GM19463 (cell line): Measurements from ENCODE around the gene NSMF.

ENCODE experiments used
- ATAC-seq: cut with Tn5 transposase; IDR thresholded peaks from one replicate; pipeline ENCODE4 v1.9.1; 2021; ENCODE audit warnings: mild to moderate bottlenecking, moderate library complexity; ENCODE audit not compliant: unreplicated experiment

NSMF gene

GRCh38 chr9:137449081-137449844 lies 9.9 kb downstream of the NSMF start:
- no peak for ATAC-seq

- ATAC-seq: no peak
Observed at GRCh38 chr9:137448602-137448962, 10.6 kb downstream of the NSMF start.

- no peak for ATAC-seq
Observed at GRCh38 chr9:137447722-137448601, 11.2 kb downstream of the NSMF start.

- no peak for ATAC-seq
Observed at GRCh38 chr9:137446851-137447471, 12.2 kb downstream of the NSMF start.

GRCh38 chr9:137445930-137446431 lies 13.2 kb downstream of the NSMF start:
- ATAC-seq: no peak

- ATAC-seq: no peak
Observed at GRCh38 chr9:137445275-137445807, 13.8 kb downstream of the NSMF start.

GRCh38 chr9:137444106-137444790 lies 14.9 kb downstream of the NSMF start:
- no peak for ATAC-seq

GRCh38 chr9:137441935-137442321 lies 17.2 kb downstream of the NSMF start:
- no peak for ATAC-seq

GRCh38 chr9:137441289-137441934 lies 17.7 kb downstream of the NSMF start, which contains the start of gene ENTPD8:
Gene ENTPD8, minus strand, starts transcription at chr9:137441357. Its CDS starts 3,072 bp downstream, at chr9:137438285.
- ATAC-seq: no peak

- ATAC-seq: no peak
Observed at GRCh38 chr9:137439158-137439714, 19.9 kb downstream of the NSMF start.

- no peak for ATAC-seq
Observed at GRCh38 chr9:137438591-137439157, 20.5 kb downstream of the NSMF start.

GRCh38 chr9:137437691-137438590 lies 21.2 kb downstream of the NSMF start:
- no peak for ATAC-seq

- no peak for ATAC-seq
Observed at GRCh38 chr9:137436761-137437600, 22.2 kb downstream of the NSMF start.

- no peak for ATAC-seq
Observed at GRCh38 chr9:137435980-137436760, 23.0 kb downstream of the NSMF start.

GRCh38 chr9:137435381-137435891 lies 23.7 kb downstream of the NSMF start:
- ATAC-seq: no peak
